Eye (tissue), 1 donor: Measurements from ENCODE around the gene ATAD5.
"Not testable (repeated sequence)": the region's sequence is repeated elsewhere in the genome, so short reads cannot be mapped to it uniquely, and the experiment has no call there.

ENCODE experiments used
- DNase-seq: peaks from one replicate; pipeline ENCODE4 v3.0.0-alpha.2; 2015

ATAD5 gene

GRCh38 chr17:30831663-30832437 is at the start of gene ATAD5:
Gene ATAD5, plus strand, starts transcription at chr17:30831966. Its CDS starts 382 bp downstream, at chr17:30832348.
- DNase-seq, result peak; percentile 96

- DNase-seq, result no peak
Measured at GRCh38 chr17:30782206-30782605, 49.6 kb upstream of the ATAD5 start.

GRCh38 chr17:30788918-30789317 is 42.8 kb upstream of the ATAD5 start:
- DNase-seq, result no peak

GRCh38 chr17:30790279-30790678 is 41.5 kb upstream of the ATAD5 start:
- no peak for DNase-seq

GRCh38 chr17:30793282-30793977 is 38.3 kb upstream of the ATAD5 start:
- DNase-seq, result no peak

GRCh38 chr17:30794372-30794771 is 37.4 kb upstream of the ATAD5 start:
- DNase-seq, result no peak

GRCh38 chr17:30796016-30796415 is 35.8 kb upstream of the ATAD5 start:
- no peak for DNase-seq

- no peak for DNase-seq
Measured at GRCh38 chr17:30801671-30802070, 30.1 kb upstream of the ATAD5 start.

GRCh38 chr17:30805944-30806456 is 25.8 kb upstream of the ATAD5 start:
- DNase-seq, result no peak

GRCh38 chr17:30807896-30808295 is 23.9 kb upstream of the ATAD5 start:
- DNase-seq, result no peak

GRCh38 chr17:30808785-30809286 is 22.9 kb upstream of the ATAD5 start:
- DNase-seq, result no peak

GRCh38 chr17:30809867-30810266 is 21.9 kb upstream of the ATAD5 start:
- DNase-seq, result no peak

GRCh38 chr17:30812218-30813177 is 19.3 kb upstream of the ATAD5 start:
- no peak for DNase-seq

GRCh38 chr17:30814236-30814635 is 17.5 kb upstream of the ATAD5 start:
- not testable (repeated sequence) for DNase-seq

- DNase-seq, result not testable (repeated sequence)
Measured at GRCh38 chr17:30814860-30815259, 16.9 kb upstream of the ATAD5 start.

GRCh38 chr17:30816165-30816564 is 15.6 kb upstream of the ATAD5 start:
- DNase-seq, result no peak

GRCh38 chr17:30819971-30820705 is 11.6 kb upstream of the ATAD5 start:
- no peak for DNase-seq

- DNase-seq, result no peak
Measured at GRCh38 chr17:30821871-30822723, 9.7 kb upstream of the ATAD5 start.

GRCh38 chr17:30822919-30823318 is 8.8 kb upstream of the ATAD5 start:
- DNase-seq, result not testable (repeated sequence)

GRCh38 chr17:30823421-30823820 is 8.3 kb upstream of the ATAD5 start:
- no peak for DNase-seq

GRCh38 chr17:30824002-30824355 is 7.8 kb upstream of the ATAD5 start:
- no peak for DNase-seq
